Uterus (tissue), 2 donors: ENCODE measurements around the gene ARV1.

Source experiments
- CTCF ChIP-seq, 4 experiments: fragments of 200-600 bp in 2 of 4; fragments of 450-650 bp in 2 of 4; sonication (generic) in 2 of 4; IDR thresholded peaks; one replicate each; pipeline ENCODE4 v1.5.1; 2016 to 2019; ENCODE audit warnings: antibody characterized with exemption in 4 of 4, mild to moderate bottlenecking in 2 of 4, moderate library complexity in 1 of 4
- POLR2A ChIP-seq, 2 donors: fragments of 450-650 bp; IDR thresholded peaks; one replicate each; pipeline ENCODE4 v1.6.1; 2016; ENCODE audit warnings: antibody characterized with exemption in 2 of 2, mild to moderate bottlenecking in 1 of 2, moderate library complexity in 1 of 2

- TF ChIP-seq CTCF (IDR thresholded peaks at IDR 0.05), result no peak
- no peak for TF ChIP-seq POLR2A (IDR thresholded peaks at IDR 0.05)
Measured at GRCh38 chr1:230982696-230983095, 3.8 kb downstream of the ARV1 start.
